RWPE2 (cell line): ENCODE measurements around the gene MAST2.
"Not testable (repeated sequence)": the region's sequence is repeated elsewhere in the genome, so short reads cannot be mapped to it uniquely, and the experiment has no call there.

Experiments
- ATAC-seq: fragments of 200-7000 bp; cut with Tn5 transposase; 3 replicates; pipeline ENCODE4 v1.9.1; 2021; ENCODE audit warnings: low read depth
- DNase-seq: peaks from one replicate; pipeline ENCODE4 v3.0.0-alpha.2; 2020; ENCODE audit warnings: low spot score
- H3K27ac ChIP-seq: fragments of 450-650 bp; 2 replicates; pipeline ENCODE4 v1.5.1; 2017; ENCODE audit warnings: mild to moderate bottlenecking; ENCODE audit not compliant: poor library complexity, severe bottlenecking
- H3K27me3 ChIP-seq: fragments of 250-450 bp; sonication (Bioruptor Pico); 2 replicates; pipeline ENCODE4 v1.5.1; 2021; ENCODE audit warnings: mild to moderate bottlenecking, moderate library complexity; ENCODE audit not compliant: insufficient read depth, poor library complexity, severe bottlenecking
- H3K36me3 ChIP-seq: fragments of 250-450 bp; sonication (Bioruptor Pico); 2 replicates; pipeline ENCODE4 v1.5.1; 2020; ENCODE audit warnings: low read depth, mild to moderate bottlenecking, moderate library complexity
- H3K4me1 ChIP-seq: fragments of 250-450 bp; sonication (Bioruptor Pico); 2 replicates; pipeline ENCODE4 v1.5.1; 2021; ENCODE audit warnings: mild to moderate bottlenecking, moderate library complexity; ENCODE audit not compliant: insufficient read depth, poor library complexity, severe bottlenecking
- H3K4me3 ChIP-seq: fragments of 250-450 bp; sonication (Bioruptor Pico); 2 replicates; pipeline ENCODE4 v1.5.1; 2021; ENCODE audit warnings: mild to moderate bottlenecking, moderate library complexity; ENCODE audit not compliant: severe bottlenecking
- H3K9me3 ChIP-seq: fragments of 250-450 bp; sonication (Bioruptor Pico); 2 replicates; pipeline ENCODE4 v1.5.1; 2021; ENCODE audit warnings: mild to moderate bottlenecking, moderate library complexity; ENCODE audit not compliant: severe bottlenecking
- CTCF ChIP-seq: fragments of 450-650 bp; IDR thresholded peaks from one replicate; pipeline ENCODE4 v1.5.1; 2017; ENCODE audit warnings: mild to moderate bottlenecking, moderate library complexity; ENCODE audit not compliant: poor library complexity, severe bottlenecking

MAST2 gene

GRCh38 chr1:45850017-45850416, 46.6 kb downstream of the MAST2 start:
- no peak for TF ChIP-seq CTCF
- Histone ChIP-seq H3K36me3 (no peaks in the 10 kb centered on the region), H3K9me3 (no peaks in the 10 kb centered on the region), H3K4me1 (no peaks in the 10 kb centered on the region), H3K27me3 (no peaks in the 10 kb centered on the region), H3K4me3 (no peak overlapping the region), H3K27ac (no peak overlapping the region)
- no peak for DNase-seq
- ATAC-seq, result no peak

GRCh38 chr1:45854724-45855123, 51.3 kb downstream of the MAST2 start:
- H3K27ac ChIP-seq, result no peak overlapping the region
- DNase-seq (no peak), ATAC-seq (peak; percentile 45; the same call in 2 of the 3 replicates)
- no peak for TF ChIP-seq CTCF
- no peaks in the 10 kb centered on the region for H3K36me3 ChIP-seq
- no peaks in the 10 kb centered on the region for H3K9me3 ChIP-seq
- no peaks in the 10 kb centered on the region for H3K4me1 ChIP-seq
- no peak overlapping the region for H3K4me3 ChIP-seq
- H3K27me3 ChIP-seq, result no peaks in the 10 kb centered on the region

- Histone ChIP-seq H3K9me3 (no peaks in the 10 kb centered on the region), H3K4me1 (no peaks in the 10 kb centered on the region), H3K4me3 (no peak overlapping the region), H3K27me3 (no peaks in the 10 kb centered on the region), H3K36me3 (no peaks in the 10 kb centered on the region), H3K27ac (no peak overlapping the region)
- no peak for DNase-seq
- no peak for ATAC-seq
- no peak for TF ChIP-seq CTCF
Measured at GRCh38 chr1:45857101-45857700, 53.8 kb downstream of the MAST2 start.

DNA sequence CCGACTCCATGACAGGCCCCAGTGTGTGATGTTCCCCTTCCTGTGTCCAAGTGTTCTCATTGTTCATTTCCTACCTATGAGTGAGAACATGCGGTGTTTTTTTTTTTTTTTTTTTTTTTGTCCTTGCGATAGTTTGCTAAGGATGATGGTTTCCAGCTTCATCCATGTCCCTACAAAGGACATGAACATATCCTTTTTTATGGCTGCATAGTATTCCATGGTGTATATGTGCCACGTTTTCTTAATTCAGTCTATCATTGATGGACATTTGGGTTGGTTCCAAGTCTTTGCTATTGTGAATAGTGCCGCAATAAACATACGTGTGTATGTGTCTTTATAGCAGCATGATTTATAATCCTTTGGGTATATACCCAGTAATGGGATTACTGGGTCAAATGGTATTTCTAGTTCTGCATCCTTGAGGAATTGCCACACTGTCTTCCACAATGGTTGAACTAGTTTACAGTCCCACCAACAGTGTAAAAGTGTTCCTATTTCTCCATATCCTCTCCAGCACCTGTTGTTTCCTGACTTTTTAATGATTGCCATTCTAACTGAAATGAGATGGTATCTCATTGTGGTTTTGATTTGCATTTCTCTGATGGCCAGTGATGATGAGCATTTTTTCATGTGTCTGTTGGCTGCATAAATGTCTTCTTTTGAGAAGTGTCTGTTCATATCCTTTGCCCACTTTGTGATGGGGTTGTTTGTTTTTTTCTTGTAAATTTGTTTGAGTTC, 54.5 kb downstream of the MAST2 start:
- not testable (repeated sequence) for H3K9me3 ChIP-seq, H3K4me3 ChIP-seq, DNase-seq, H3K27me3 ChIP-seq, H3K4me1 ChIP-seq, H3K36me3 ChIP-seq, ATAC-seq, H3K27ac ChIP-seq

- TF ChIP-seq CTCF, result no peak
- ATAC-seq (no peak), DNase-seq (no peak)
- Histone ChIP-seq H3K27me3 (no peaks in the 10 kb centered on the region), H3K4me3 (no peak overlapping the region), H3K4me1 (peaks cover 8% of the 10 kb centered on the region), H3K27ac (no peak overlapping the region), H3K36me3 (no peaks in the 10 kb centered on the region), H3K9me3 (no peaks in the 10 kb centered on the region)
Measured at GRCh38 chr1:45859221-45859620, 55.8 kb downstream of the MAST2 start.
